Stimulated activated CD8-positive, alpha-beta memory T cell treated with anti-CD3 and anti-CD28 coated beads, Interleukin-2, amount 100 ng/mL, for 1 hour (primary cell): ENCODE results near the gene IMPG2.

Experiments
- DNase-seq, 2 donors: peaks; one replicate each; pipeline ENCODE4 v3.0.0-alpha.2; 2020; ENCODE audit warnings: low read depth in 2 of 2

The IMPG2 gene

GRCh38 chr3:101184111-101184510 lies 136.3 kb downstream of the IMPG2 start:
- no peak for DNase-seq

GRCh38 chr3:101183151-101183550 lies 137.2 kb downstream of the IMPG2 start:
- DNase-seq: no peak

DNA sequence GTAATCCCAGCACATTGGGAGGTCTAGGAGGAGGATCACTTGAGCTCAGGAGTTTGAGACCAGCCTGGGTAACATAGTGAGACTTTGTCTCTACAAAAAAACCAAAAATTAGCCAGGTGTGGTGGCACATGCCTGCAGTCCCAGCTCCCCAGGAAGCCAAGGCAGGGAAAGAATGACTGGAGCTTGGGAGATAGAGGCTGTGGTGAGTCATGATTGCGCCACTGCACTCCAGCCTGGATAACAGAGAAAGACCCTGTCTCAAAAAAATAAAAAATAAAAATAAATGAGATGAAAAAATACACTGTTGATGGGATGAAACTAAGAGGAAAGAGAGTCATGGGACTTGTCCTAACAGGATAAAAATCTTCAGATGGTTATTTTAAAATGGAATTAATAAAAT lies 137.6 kb downstream of the IMPG2 start:
- DNase-seq: no peak

DNA sequence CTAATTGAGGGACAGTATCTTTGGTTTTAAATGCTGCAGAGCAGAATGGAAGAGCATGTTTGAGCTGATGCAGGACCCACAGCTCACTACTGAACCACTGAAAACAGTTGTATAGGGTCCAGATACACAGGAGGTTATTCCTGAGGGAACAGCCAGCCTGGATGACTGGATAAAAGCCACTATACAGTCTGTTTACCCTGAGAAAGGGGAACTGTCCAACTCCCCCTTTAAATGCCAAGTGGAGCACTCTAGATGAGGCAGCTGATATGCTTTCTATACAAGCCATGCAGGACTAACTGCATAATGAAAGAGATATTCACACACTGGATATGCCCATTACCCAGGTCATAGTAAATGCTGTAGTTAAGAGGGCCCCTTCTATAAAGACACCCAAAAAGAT lies 138.6 kb downstream of the IMPG2 start:
- DNase-seq: no peak

DNA sequence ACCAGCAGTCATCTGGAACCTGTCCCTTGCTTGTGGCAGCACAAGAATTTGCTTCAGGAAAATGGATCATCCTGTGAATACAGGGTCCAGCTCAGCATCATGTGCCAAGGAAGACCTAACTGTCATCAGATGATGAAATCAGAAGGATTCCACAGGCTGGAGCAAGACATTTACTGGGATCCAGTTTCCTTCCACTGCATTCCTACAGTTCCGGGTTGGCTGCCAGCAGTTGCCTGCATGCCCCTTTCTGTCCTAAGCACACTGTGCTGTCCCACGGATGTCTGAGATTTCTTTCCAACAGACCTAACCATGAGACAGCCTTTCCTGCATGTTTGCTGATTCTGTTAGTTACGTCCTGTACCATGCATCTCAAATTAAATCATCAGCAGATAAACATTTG lies 140.7 kb downstream of the IMPG2 start:
- DNase-seq: no peak

DNA sequence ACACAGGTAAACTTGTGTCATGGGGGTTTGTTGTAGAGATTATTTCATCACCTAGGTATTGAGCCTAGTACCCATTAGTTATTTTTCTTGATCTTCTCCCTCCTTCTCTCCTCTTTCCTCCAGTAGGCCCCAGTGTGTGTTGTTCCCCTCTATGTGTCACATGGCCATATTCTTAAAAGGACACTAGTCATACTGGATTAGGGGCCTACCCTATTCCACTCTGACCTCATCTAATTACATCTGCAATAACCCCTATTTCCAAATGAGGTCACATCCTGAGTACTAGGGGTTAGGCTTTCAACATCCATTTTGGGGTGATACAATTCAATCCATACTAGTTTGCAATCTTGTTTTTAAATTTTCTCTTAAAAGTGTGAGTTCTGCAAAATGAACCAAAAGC lies 142.8 kb downstream of the IMPG2 start:
- no peak for DNase-seq
